ENCODE data around the gene RAB13.

GRCh38 chr1:154012129-154012528 is 26.0 kb upstream of the RAB13 start:
- TF ChIP-seq POLR2AphosphoS5 (IDR thresholded peaks at IDR 0.05; ENCODE audit: low read depth, low read length) (no peak), POLR2A (IDR thresholded peaks at IDR 0.05; ENCODE audit: control extremely low read depth in 1 of 2, low read depth in 2 of 2, low read length in 2 of 2) (no peak), MAFK (IDR thresholded peaks at IDR 0.05; ENCODE audit: low read depth, low read length) (no peak), BCL11A (IDR thresholded peaks at IDR 0.05; ENCODE audit: low read depth in 2 of 2, low read length in 2 of 2) (no peak), CHD2 (IDR thresholded peaks at IDR 0.05; ENCODE audit: low read length) (no peak), YY1 (IDR thresholded peaks at IDR 0.05; ENCODE audit: low read depth, low read length) (no peak), BACH1 (IDR thresholded peaks at IDR 0.05; ENCODE audit: low read length) (no peak), RFX5 (IDR thresholded peaks at IDR 0.05; ENCODE audit: borderline replicate concordance, low read depth, low read length) (no peak), CTCF (IDR thresholded peaks at IDR 0.05; ENCODE audit: control extremely low read depth in 1 of 3, insufficient read depth in 1 of 3, low read depth in 1 of 3, low read length in 3 of 3) (no peak), NANOG (IDR thresholded peaks at IDR 0.05; ENCODE audit: insufficient read depth, low read depth, low read length, poor library complexity, severe bottlenecking) (no peak), JUND (IDR thresholded peaks at IDR 0.05; ENCODE audit: low read length) (no peak), CHD1 (IDR thresholded peaks at IDR 0.05; ENCODE audit: low read depth, low read length) (no peak)

Data from H1 (cell line).